ENCODE data around the gene TBC1D4.

GRCh38 chr13:75461314-75461713, 20.7 kb downstream of the TBC1D4 start:
- TF ChIP-seq, protein P1, sequence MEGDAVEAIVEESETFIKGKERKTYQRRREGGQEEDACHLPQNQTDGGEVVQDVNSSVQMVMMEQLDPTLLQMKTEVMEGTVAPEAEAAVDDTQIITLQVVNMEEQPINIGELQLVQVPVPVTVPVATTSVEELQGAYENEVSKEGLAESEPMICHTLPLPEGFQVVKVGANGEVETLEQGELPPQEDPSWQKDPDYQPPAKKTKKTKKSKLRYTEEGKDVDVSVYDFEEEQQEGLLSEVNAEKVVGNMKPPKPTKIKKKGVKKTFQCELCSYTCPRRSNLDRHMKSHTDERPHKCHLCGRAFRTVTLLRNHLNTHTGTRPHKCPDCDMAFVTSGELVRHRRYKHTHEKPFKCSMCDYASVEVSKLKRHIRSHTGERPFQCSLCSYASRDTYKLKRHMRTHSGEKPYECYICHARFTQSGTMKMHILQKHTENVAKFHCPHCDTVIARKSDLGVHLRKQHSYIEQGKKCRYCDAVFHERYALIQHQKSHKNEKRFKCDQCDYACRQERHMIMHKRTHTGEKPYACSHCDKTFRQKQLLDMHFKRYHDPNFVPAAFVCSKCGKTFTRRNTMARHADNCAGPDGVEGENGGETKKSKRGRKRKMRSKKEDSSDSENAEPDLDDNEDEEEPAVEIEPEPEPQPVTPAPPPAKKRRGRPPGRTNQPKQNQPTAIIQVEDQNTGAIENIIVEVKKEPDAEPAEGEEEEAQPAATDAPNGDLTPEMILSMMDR (IDR thresholded peaks at IDR 0.05): no peak
- no peak for TF ChIP-seq POLR2A (IDR thresholded peaks at IDR 0.05)
